SKM-1 (cell line): ENCODE measurements around the gene GLMP.
"Not testable (repeated sequence)": the region's sequence is repeated elsewhere in the genome, so short reads cannot be mapped to it uniquely, and the experiment has no call there.

Experiments used
- DNase-seq: peaks from one replicate; lab custom pipeline; 2025; ENCODE audit not compliant: unreplicated experiment; lab: John Stamatoyannopoulos, UW

GLMP gene, protein sequence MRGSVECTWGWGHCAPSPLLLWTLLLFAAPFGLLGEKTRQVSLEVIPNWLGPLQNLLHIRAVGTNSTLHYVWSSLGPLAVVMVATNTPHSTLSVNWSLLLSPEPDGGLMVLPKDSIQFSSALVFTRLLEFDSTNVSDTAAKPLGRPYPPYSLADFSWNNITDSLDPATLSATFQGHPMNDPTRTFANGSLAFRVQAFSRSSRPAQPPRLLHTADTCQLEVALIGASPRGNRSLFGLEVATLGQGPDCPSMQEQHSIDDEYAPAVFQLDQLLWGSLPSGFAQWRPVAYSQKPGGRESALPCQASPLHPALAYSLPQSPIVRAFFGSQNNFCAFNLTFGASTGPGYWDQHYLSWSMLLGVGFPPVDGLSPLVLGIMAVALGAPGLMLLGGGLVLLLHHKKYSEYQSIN

DNA sequence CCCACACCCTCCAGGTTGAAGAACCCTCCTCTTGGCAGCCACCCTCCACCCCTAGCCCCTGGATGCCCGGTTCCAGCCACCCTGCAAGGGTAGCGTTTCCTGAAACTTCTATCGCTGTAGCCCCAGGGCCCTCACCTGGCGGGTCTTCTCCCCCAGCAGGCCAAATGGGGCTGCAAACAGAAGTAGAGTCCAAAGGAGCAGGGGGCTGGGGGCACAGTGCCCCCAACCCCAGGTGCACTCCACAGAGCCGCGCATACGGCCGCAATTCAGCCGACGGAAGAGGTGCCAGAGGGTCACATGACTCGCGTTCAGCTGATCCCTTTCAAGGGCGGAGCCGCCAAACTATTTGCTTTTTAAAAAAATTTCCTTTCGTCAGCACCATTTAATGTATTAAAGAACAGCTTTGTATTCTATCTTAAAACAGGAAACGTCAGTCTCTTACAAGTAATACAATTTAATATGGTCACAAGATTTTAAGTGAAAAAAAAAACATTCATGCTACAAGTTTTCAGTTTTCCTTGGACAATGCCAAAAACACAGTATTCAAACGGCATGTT lies at the start of gene GLMP:
Gene GLMP, minus strand, starts transcription at position 289 of the 557 bp plus-strand sequence. Its CDS starts 34 bp downstream, at position 255.
- no peak for DNase-seq

DNA sequence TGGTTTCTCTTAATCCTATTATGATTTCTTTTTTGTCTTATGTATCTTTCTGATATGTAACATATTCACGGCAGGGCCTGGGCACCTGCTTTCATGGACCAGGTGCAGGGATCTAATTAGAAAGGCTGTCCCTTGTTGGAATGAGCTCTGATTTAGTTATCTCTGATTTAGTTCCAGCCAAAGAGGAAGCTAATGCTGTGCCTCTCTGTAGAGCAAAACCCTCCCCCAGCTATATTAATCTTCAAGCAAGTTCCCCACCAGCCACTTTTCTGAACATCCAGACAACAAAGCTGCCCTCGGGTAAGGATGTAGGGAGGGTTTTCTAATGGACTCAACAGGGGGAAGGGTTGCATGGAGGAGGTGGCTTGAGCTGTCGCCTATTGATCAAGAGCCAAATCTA lies 48.9 kb upstream of the GLMP start:
- no peak for DNase-seq

DNA sequence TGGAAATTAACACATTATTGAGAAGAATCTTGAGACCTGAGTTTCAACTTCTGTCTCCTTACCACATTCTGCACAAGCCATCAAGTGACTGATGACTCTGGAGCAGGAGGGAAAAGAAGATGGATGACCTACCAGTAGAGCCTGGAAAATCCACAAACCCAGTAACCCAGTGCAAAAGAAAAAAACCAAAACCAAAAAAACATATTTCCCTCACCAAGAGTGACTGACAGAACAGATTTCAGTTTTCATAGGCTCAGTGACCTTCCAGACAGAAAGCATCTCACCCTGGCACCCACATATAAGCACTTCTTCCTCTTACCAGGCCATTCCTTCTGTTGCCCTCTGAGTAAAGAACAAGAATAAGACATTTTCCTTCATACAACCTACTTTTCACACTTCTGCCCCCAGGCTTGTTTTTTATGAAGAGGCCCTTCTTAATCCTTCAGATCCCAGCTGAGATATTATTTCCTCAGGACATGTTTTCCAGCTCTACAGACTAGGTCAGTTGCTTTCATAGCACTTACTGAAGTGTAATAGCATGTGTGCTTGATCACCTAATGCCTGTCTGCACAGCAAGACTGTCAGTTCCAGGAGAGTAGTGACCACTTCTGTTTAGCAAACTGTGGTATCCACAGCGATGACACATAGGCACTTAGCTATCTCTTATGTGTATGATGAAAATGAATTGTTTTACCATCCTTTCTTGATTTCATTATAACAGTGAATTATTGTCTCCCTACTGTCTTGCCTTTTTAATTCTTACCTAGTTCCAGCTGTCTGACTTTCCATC lies 46.9 kb upstream of the GLMP start:
- DNase-seq = no peak

DNA sequence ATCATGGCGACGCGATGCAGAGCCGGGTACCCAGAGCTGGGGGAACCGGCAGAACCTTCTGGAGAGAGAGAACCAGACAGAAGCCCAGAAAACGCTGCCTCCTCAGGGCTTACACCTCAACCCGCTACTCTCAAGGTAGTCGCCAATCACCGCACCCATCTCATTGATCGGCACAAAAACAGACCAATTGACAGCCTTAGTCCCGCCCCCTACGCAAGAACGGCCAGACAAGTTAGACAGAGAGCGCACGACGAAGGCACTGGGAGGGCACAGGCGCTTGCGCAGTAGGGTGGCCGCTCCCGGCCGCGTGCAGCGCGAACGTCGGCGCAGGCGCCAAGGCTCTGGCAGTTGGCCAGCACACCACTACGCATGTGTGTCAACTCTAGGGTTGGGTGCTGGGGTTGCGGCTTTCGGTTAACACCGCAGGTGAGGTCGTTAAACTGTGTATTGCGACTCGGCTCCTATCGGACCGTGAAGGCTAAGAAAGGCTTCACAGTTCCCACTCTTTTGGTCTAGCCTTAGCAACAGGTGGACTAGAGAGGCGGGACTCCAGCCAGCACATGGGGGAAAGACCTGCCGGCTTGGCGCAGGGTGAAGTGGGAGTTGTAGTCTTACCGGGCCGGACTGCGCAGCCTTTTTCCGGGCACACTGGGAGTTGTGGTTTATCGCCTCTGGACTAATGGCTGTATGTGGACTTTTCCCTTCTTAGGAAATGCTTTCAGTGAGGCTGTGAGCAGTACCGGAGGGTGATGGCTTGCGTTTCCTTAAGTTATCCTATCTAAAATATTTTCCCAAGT lies 42.9 kb upstream of the GLMP start, which contains the start of the genes CCT3 and TSACC:
Gene CCT3, minus strand, starts transcription at position 113 of the 797 bp plus-strand sequence. Its CDS starts 108 bp downstream, at position 5.
Gene TSACC, plus strand, starts transcription at position 347 of the 797 bp plus-strand sequence. CDS start 1,232 bp downstream, outside the sequence.
- DNase-seq = peak; percentile 100

DNA sequence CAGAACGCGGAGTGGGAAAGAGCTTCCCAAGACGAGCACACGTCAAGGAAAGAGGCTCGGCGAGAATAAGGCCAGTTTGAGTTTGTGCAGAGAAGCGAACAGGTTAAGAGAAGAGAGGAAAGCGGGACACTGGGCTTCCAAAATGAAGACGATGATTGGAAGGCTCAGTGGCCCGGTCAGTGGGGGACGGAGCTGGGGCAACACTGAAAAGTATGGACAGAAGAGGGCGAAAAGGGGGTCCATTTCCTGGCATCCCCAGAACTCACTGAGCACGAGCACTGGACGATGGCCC lies 42.4 kb upstream of the GLMP start:
- no peak for DNase-seq

DNA sequence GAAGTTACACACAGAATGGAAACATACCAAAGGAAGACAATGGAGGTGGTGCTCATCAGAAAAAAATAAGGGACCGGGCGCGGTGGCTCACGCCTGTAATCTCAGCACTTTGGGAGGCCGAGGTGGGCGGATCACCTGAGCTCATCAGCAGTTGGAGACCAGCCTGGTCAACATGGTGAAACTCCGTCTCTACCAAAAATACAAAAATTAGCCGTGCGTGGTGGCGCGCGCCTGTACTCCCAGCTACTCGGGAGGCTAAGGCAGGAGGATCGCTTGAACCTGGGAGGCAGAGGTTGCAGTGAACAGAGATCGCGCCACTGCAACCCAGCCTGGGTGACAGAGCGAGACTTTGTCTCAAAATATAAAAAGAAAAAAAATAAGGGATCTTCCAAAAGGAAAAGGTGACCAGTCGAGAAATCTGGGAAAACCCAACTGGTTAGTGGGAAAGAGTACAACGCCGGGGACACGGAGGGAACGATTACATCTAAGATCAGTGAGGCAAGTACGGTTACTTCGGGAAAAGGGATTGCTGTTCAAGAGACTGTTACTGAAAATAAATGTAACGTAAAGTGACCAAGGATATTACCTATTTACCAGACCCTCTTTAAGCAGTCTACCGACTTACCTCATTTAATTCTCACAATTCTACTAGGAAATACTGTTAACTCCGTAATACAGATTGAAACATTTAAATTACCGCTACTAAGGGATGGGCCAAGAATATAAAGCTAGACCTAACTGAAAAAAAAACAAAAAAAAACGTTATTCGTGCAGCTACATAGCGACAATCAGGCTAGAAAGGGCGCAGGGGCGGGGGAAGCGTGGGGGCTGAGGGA lies 41.8 kb upstream of the GLMP start:
- DNase-seq = no peak

DNA sequence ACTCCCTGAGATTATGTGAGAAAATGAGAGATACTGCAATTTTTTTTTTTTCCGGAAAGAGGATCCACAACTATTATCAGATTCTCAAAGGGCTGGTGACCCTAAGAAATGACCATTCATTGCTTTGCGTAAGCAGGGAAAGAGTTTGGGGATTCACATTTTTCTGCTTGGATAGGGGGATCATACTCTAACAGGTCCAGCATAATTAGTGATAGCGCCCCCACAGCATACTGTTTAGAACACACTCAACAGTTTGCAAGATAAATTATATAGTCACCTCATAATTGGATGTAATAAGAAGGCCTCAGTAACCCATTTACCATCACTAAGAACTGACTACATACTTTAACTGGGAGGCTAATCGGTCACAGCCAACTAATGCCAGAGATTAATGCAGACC lies 40.8 kb upstream of the GLMP start:
- DNase-seq = no peak

DNA sequence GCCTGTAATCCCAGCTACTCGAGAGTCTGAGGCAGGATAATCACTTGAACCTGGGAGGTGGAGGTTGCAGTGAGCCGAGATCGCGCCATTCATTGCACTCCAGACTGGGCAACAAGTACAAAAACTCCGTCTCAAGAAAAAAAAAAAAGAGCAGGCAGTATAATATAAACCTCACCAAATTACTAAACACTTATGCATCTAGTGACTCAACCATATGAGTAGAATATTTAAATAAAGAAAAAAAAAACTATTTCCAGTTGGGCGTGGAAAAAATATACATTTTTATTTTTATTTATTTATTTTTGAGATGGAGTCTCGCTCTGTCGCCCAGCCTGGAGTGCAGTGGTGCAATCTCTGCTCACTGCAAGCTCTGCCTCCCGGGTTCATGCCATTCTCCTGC lies 27.7 kb upstream of the GLMP start:
- not testable (repeated sequence) for DNase-seq

DNA sequence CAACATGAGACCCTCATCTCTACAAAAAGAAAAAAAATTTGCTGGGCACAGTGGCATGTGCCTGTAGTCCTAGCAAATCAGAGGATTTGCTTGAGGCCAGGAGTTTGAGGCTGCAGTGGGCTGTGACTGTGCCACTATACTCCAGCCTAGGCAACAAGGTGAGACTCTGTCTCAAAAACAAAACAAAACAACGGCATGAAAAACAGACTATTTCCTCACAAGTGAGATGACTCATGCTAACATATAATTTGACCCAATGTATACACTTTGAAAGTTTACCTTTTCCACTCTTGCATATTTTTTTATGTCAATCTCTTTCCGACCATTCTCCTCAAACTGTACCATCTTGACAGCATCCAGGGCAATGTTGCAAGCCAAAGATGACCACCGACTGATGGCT lies 25.1 kb upstream of the GLMP start:
- DNase-seq = no peak

DNA sequence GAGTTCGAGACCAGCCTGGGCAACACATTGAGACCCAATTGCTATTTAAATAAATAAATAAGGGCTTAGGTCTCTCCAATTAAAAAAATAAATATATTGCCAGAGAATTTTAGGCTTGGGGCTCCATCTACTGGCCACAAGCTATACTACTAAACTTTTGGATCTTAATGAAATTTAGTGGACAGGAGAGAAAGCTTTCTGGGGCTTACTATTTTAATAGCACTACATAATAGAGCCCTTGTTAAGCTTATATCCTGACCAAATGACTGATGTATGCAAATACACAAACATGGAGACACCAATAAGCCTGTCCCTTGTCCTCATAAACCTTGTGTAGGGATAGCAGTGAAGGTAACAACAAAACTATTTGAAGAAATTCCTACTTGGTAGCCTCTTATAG lies 24.2 kb upstream of the GLMP start:
- no peak for DNase-seq

DNA sequence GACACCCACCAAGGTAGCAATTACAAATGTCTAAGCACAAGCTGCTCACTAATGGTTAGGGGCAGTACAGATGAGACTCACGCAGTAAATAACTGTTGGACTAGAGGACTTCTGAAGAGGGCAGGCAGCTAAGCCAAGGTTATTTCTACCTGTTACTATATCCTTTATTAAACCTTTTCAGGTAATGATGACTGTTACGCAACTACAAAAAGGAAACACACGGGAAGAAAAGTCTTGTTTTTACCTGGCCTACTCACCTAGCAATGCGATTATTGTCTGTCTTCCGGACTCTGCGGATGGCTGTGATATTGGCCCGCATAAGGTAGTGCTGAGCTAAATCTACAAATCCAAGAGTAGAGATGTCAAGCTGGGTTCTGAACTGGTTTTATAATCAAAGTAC lies 21.4 kb upstream of the GLMP start:
- DNase-seq = no peak

DNA sequence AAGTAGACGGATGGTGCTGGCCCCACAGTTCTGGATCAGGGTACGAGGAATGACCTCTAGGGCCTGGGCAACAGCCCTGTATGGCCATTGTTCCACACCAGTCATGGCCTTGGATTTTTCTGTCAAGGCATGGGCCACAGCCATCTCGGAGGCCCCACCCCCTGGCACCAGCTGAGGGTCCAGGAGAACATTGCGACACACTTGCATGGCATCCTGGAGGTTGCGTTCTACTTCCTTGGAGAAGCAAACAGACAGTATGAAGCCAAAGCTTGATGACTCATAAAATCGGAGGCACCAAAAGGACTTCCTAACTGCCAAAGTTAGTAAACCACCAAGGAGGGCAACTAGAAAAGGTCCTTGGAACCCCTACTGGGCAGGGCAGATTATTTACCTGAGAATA lies 15.5 kb upstream of the GLMP start:
- DNase-seq = no peak

DNA sequence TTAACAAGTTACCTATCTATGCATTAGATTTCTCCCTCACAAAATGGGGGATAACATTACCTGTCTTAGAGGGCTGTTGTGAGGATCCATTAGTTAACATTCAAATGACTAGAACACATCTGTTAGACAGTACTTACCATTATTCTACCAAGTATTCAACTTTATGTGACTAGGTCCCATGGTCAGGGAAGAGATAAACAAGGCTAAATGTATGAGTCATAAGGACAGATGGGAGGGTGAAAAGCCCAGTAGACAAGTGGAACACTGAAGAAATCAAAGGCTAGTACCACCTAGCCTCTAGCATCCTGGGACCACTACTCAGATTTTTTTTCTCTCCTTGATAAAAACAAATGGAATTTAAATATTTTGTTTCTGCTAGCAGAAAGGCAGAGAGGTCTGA lies 12.6 kb upstream of the GLMP start:
- DNase-seq = no peak

DNA sequence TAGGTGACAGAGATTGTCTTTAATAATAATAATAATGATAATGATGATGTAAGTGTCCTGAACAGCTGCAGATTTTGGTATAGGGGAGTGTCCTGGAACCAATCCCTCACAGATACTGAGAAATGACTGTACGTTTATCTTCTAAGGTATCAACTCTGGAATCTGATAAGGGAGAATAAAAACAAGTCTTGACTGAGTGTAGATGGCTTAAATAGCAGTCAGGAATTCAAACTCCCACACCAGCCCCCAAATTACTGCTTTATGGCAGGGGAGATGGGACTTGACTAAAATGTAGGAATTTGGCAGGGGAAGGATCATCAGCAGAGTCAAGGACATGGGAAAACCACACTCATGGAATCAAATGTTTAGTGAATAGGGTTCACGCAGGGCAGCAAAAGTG lies 9.7 kb upstream of the GLMP start:
- no peak for DNase-seq

DNA sequence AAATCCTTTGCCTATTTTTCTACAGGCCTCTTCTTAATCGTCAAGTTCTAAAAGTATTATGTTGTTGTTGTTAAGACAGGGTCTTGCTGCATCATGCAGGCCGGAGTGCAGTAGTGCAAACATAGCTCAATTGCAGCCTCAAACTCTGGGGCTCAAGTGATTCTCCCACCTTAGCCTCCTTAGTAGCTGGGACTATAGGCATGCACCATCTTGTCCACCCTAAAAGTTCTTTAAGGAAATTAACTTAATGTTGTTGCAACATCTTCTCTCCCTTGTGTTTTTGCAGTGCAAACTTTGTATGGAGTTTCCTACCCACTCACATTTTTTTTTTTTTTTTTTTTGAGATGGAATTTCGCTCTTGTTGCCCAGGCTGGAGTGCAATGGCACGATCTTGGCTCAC lies 7.8 kb upstream of the GLMP start:
- DNase-seq = no peak

DNA sequence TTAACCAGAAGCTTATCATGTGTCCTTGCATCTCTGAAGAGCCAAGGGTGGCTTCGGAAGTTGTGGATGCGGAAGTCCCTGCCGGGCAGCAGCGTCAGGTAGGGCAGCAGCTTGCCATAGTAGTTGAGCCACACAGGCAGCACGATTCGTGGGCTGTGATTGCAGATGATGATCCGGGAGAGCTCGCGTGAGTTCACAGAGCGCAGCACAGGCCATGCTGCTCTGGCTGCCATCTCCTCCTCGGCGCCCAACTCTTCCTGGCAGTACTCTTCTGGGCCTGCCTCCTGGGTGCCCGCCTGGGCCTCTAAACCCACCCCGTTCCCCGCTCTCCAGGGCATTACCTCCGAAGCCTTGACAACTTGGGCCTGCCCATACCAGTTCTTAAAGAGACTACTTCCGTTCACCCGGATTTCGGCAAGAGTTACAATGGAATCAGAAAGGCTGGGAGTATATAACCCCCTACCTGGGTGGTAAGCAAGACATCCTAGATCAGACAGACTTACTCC lies 3.4 kb upstream of the GLMP start, which contains the start of gene VHLL:
Gene VHLL, minus strand, starts transcription at position 456 of the 506 bp plus-strand sequence. Its CDS starts 118 bp downstream, at position 338.
- DNase-seq = no peak

DNA sequence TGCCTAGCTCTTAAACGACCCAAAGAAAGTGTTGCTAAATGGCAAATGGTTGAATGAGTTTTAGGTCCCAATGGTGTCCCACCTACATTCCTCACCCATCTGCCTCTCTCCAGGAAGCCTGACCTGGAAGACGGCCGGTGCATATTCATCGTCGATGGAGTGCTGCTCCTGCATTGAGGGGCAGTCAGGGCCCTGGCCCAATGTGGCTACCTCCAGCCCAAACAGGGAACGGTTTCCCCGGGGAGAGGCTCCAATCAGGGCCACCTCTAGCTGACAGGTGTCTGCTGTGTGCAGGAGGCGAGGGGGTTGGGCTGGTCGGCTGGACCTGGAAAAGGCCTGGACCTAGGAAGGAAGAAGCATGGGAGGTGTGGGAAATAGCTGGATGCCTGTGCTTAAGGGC lies 1.6 kb downstream of the GLMP start:
- DNase-seq = no peak

DNA sequence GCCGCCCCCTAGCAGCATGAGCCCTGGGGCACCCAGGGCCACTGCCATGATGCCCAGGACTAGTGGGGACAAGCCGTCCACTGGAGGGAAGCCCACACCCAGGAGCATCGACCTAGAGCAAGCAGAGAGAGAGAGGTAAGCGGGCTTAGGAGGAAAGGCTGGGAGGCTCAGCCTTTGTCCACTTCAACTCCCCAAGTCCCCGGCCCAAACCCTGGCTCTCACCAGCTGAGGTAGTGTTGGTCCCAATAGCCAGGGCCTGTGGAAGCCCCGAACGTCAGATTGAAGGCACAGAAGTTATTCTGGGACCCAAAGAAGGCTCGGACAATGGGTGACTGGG lies 2.4 kb downstream of the GLMP start:
- DNase-seq = no peak

DNA sequence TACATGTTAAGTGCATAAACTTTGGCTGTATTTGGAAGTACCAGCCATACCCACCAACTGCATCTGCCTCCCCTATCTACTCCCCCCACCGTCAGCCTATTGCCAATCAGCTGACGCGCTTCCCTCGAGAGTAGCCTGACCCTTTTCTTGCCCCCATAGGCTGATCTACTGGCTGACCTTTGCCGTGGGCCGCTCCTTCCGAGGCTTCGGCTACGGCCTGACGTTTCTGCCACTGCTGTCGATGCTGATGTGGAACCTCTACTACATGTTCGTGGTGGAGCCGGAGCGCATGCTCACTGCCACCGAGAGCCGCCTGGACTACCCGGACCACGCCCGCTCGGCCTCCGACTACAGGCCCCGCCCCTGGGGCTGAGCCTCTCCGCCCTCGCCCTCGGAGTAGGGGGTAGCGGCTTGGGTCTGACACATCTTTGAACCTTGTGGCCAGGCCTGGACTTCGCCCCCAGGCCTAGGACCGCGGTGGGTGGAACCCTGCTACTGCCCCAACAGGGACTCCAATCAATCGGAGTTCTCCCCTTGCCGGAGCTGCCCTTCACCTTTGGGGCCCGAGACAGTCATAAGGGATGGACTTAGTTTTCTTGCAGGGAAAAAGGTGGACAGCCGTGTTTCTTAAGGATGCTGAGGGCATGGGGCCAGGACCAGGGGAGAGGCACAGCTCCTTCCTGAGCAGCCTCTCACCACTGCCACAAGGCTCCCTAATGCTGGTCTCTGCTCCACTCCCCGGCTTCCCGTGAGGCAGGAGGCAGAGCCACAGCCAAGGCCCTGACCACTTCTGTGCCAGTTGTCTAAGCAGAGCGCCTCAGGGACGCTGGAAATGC lies 4.0 kb downstream of the GLMP start:
- no peak for DNase-seq
